Vagina (tissue), 2 donors: ENCODE results near the gene SPATA16.

Experiments
- CTCF ChIP-seq, 3 experiments: fragments of 450-650 bp in 2 of 3; fragments of 200-600 bp in 1 of 3; sonication (generic) in 1 of 3; IDR thresholded peaks; one replicate each; pipeline ENCODE4 v1.5.1; 2017 to 2019; ENCODE audit warnings: antibody characterized with exemption in 3 of 3, mild to moderate bottlenecking in 2 of 3, moderate library complexity in 2 of 3
- POLR2A ChIP-seq, 2 donors: fragments of 450-650 bp; IDR thresholded peaks; one replicate each; pipeline ENCODE4 v1.6.1; 2017; ENCODE audit warnings: antibody characterized with exemption in 2 of 2, mild to moderate bottlenecking in 2 of 2, moderate library complexity in 2 of 2
- POLR2AphosphoS5 ChIP-seq, 2 donors: sonication (generic); formaldehyde crosslinking; IDR thresholded peaks; one replicate each; pipeline ENCODE4 v1.9.0; 2017; ENCODE audit warnings: antibody characterized with exemption in 2 of 2, mild to moderate bottlenecking in 2 of 2, low read depth in 1 of 2; ENCODE audit not compliant: insufficient read depth in 1 of 2

DNA sequence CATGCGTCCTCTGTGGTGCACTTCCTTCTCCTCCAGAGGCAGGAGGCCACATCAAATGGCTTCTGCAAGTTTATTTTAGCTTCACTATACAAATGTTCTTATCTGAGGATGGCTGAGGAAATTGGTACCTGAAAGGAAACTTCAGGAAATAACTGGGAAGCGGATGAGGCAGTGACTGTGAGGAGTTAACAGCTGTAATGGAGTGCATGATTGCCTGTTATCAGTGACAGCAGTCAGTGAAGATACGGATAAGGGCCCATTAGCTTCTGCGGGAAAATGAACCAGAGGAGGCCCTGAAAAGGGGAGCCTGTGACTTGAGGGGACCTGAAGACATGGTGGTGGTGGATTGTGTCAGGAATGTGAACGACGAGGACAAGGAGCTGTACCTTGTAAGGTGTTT lies 51.8 kb downstream of the SPATA16 start:
- TF ChIP-seq POLR2AphosphoS5 (IDR thresholded peaks at IDR 0.05; ENCODE audit: insufficient read depth in 1 of 2, low read depth in 1 of 2) = no peak
- TF ChIP-seq CTCF (IDR thresholded peaks at IDR 0.05) = no peak
- TF ChIP-seq POLR2A (IDR thresholded peaks at IDR 0.05) = no peak
